ENCODE results near the gene ACTA2. TPM values are rescaled to one million over a fixed set of nuclear protein-coding genes. Genes with fewer than 3 reads are reported as not detected.

The ACTA2 gene
- total RNA-seq, 1 experiment from 2014 or later: not detected

- H3K4me1 Mint-ChIP-seq (ENCODE audit: low read depth, unreplicated experiment): no peaks in the 10 kb centered on the region
- H3K9me3 Mint-ChIP-seq (ENCODE audit: unreplicated experiment): no peaks in the 10 kb centered on the region
- DNase-seq: no peak
- H3K9me3 ChIP-seq: no peaks in the 10 kb centered on the region
- CTCF ChIA-PET: no interaction called here
- H3K27ac Mint-ChIP-seq (ENCODE audit: unreplicated experiment): no peak overlapping the region
- no peaks in the 10 kb centered on the region for H3K36me3 Mint-ChIP-seq (ENCODE audit: insufficient read depth, unreplicated experiment)
- no peak overlapping the region for H3K4me3 Mint-ChIP-seq (ENCODE audit: unreplicated experiment)
- no peaks in the 10 kb centered on the region for H3K27me3 ChIP-seq (replicated peaks; ENCODE audit: control insufficient read depth, insufficient read depth, low read length)
- no TSS peak for BruUV-seq (replicated peaks)
- no peak overlapping the region for H3K4me3 ChIP-seq (ENCODE audit: low read depth, low read length)
- H3K27me3 Mint-ChIP-seq (ENCODE audit: insufficient read depth, unreplicated experiment): peaks cover 10% of the 10 kb centered on the region
- POLR2A ChIA-PET: no interaction called here
- H3K36me3 ChIP-seq (ENCODE audit: control insufficient read depth, insufficient read depth, low read length): no peaks in the 10 kb centered on the region
- H3K4me1 ChIP-seq: peaks cover 5% of the 10 kb centered on the region; the same call in 1 of the 2 replicates
- intact Hi-C loops (cut with micrococcal nuclease; ENCODE audit: unreplicated experiment): no loop called here
- TF ChIP-seq CTCF (IDR thresholded peaks at IDR 0.05; ENCODE audit: insufficient read depth in 1 of 2, low read depth in 1 of 2, low read length in 1 of 2, severe bottlenecking in 1 of 2, unreplicated experiment in 1 of 2): no peak
Measured at GRCh38 chr10:88971221-88972061, 18.9 kb upstream of the ACTA2 start.

- H3K27me3 Mint-ChIP-seq (ENCODE audit: insufficient read depth, unreplicated experiment): peaks cover 10% of the 10 kb centered on the region
- no peaks in the 10 kb centered on the region for H3K4me1 Mint-ChIP-seq (ENCODE audit: low read depth, unreplicated experiment)
- DNase-seq: no peak
- CTCF ChIA-PET: no interaction called here
- H3K4me3 Mint-ChIP-seq (ENCODE audit: unreplicated experiment): no peak overlapping the region
- no peak for TF ChIP-seq CTCF (IDR thresholded peaks at IDR 0.05; ENCODE audit: insufficient read depth in 1 of 2, low read depth in 1 of 2, low read length in 1 of 2, severe bottlenecking in 1 of 2, unreplicated experiment in 1 of 2)
- H3K9me3 Mint-ChIP-seq (ENCODE audit: unreplicated experiment): no peaks in the 10 kb centered on the region
- no TSS peak for BruUV-seq (replicated peaks)
- Histone ChIP-seq H3K27me3 (replicated peaks; ENCODE audit: control insufficient read depth, insufficient read depth, low read length) (no peaks in the 10 kb centered on the region), H3K4me1 (no peaks in the 10 kb centered on the region), H3K9me3 (no peaks in the 10 kb centered on the region), H3K36me3 (ENCODE audit: control insufficient read depth, insufficient read depth, low read length) (no peaks in the 10 kb centered on the region), H3K4me3 (ENCODE audit: low read depth, low read length) (no peak overlapping the region)
- intact Hi-C loops (cut with micrococcal nuclease; ENCODE audit: unreplicated experiment): no loop called here
- H3K36me3 Mint-ChIP-seq (ENCODE audit: insufficient read depth, unreplicated experiment): no peaks in the 10 kb centered on the region
- POLR2A ChIA-PET: no interaction called here
- H3K27ac Mint-ChIP-seq (ENCODE audit: unreplicated experiment): no peak overlapping the region
Measured at GRCh38 chr10:88968391-88968790, 15.8 kb upstream of the ACTA2 start.

GRCh38 chr10:88966797-88967196 lies 14.2 kb upstream of the ACTA2 start:
- no peaks in the 10 kb centered on the region for H3K9me3 ChIP-seq
- TF ChIP-seq CTCF (IDR thresholded peaks at IDR 0.05; ENCODE audit: insufficient read depth in 1 of 2, low read depth in 1 of 2, low read length in 1 of 2, severe bottlenecking in 1 of 2, unreplicated experiment in 1 of 2): no peak
- no peak overlapping the region for H3K4me3 ChIP-seq (ENCODE audit: low read depth, low read length)
- no peaks in the 10 kb centered on the region for H3K36me3 Mint-ChIP-seq (ENCODE audit: insufficient read depth, unreplicated experiment)
- no peaks in the 10 kb centered on the region for H3K4me1 ChIP-seq
- no peaks in the 10 kb centered on the region for H3K4me1 Mint-ChIP-seq (ENCODE audit: low read depth, unreplicated experiment)
- no peaks in the 10 kb centered on the region for H3K9me3 Mint-ChIP-seq (ENCODE audit: unreplicated experiment)
- no peaks in the 10 kb centered on the region for H3K36me3 ChIP-seq (ENCODE audit: control insufficient read depth, insufficient read depth, low read length)
- H3K27me3 ChIP-seq (replicated peaks; ENCODE audit: control insufficient read depth, insufficient read depth, low read length): no peaks in the 10 kb centered on the region
- ChIA-PET CTCF (no interaction called here), POLR2A (no interaction called here)
- peaks cover 11% of the 10 kb centered on the region for H3K27me3 Mint-ChIP-seq (ENCODE audit: insufficient read depth, unreplicated experiment)
- no peak overlapping the region for H3K4me3 Mint-ChIP-seq (ENCODE audit: unreplicated experiment)
- DNase-seq: no peak
- H3K27ac Mint-ChIP-seq (ENCODE audit: unreplicated experiment): no peak overlapping the region
- intact Hi-C loops (cut with micrococcal nuclease; ENCODE audit: unreplicated experiment): no loop called here
- BruUV-seq (replicated peaks): no TSS peak
